IMR-90 (cell line): Measurements from ENCODE around the gene RAP1GAP2. TPM values are rescaled to one million over a fixed set of nuclear protein-coding genes. Genes with fewer than 3 reads are reported as not detected.

Source experiments
- ATAC-seq: fragments of 200-7000 bp; cut with Tn5 transposase; 2 replicates; pipeline ENCODE4 v1.9.1; 2020; ENCODE audit warnings: low read depth, mild to moderate bottlenecking, moderate library complexity
- BruUV-seq: library from RNA; stranded (reverse); fragments of 400-500 nt; replicated peaks from 2 replicates; lab custom pipeline; 2021; lab: Mats Ljungman, UMichigan
- CTCF ChIA-PET: fragments of 300-600 bp; formaldehyde crosslinking; extraction: SDS; loops from one replicate; lab custom pipeline; 2021; ENCODE audit warnings: antibody characterized with exemption; lab: Yijun Ruan, JAX
- POLR2A ChIA-PET: fragments of 300-600 bp; sonication (Branson Sonifier 250); formaldehyde crosslinking; loops from one replicate; lab custom pipeline; 2022; ENCODE audit warnings: antibody characterized with exemption; ENCODE audit not compliant: unreplicated experiment; lab: Charles Lee
- DNase-seq: peaks from one replicate; pipeline ENCODE4 v3.0.0; 2013
- H2AFZ ChIP-seq: replicated peaks from 2 replicates; pipeline ENCODE3; 2013; ENCODE audit warnings: low read length, mild to moderate bottlenecking; ENCODE audit not compliant: poor library complexity
- H2AK5ac ChIP-seq: 2 replicates; pipeline ENCODE4 v1.6.1; 2013; ENCODE audit warnings: low read depth, low read length, inconsistent platforms
- H2AK9ac ChIP-seq: replicated peaks from 2 replicates; pipeline ENCODE3; 2013; ENCODE audit warnings: mild to moderate bottlenecking, low read depth, low read length, moderate library complexity; ENCODE audit not compliant: poor library complexity
- H2BK120ac ChIP-seq: 2 replicates; pipeline ENCODE4 v1.6.1; 2013; ENCODE audit warnings: low read depth, low read length, inconsistent platforms
- H2BK15ac ChIP-seq: 3 replicates; pipeline ENCODE4 v1.6.1; 2013; ENCODE audit warnings: low read depth, low read length, inconsistent platforms
- H2BK20ac ChIP-seq: 2 replicates; pipeline ENCODE4 v1.6.1; 2013; ENCODE audit warnings: low read depth, mild to moderate bottlenecking, inconsistent platforms, low read length, moderate library complexity
- H2BK5ac ChIP-seq: 2 replicates; pipeline ENCODE4 v1.6.1; 2013; ENCODE audit warnings: mild to moderate bottlenecking, low read depth, low read length, inconsistent platforms; ENCODE audit not compliant: poor library complexity, severe bottlenecking
- H3K14ac ChIP-seq: replicated peaks from 2 replicates; pipeline ENCODE4 v1.6.1; 2013; ENCODE audit warnings: low read depth, low read length, inconsistent platforms
- H3K18ac ChIP-seq: 2 replicates; pipeline ENCODE4 v1.6.1; 2013; ENCODE audit warnings: low read depth, low read length, control low read depth
- H3K23ac ChIP-seq: 2 replicates; pipeline ENCODE4 v1.6.1; 2013; ENCODE audit warnings: low read depth, low read length, inconsistent platforms
- H3K27ac ChIP-seq: 2 replicates; pipeline ENCODE4 v1.5.1; 2013; ENCODE audit warnings: mild to moderate bottlenecking, control low read depth, low read length; ENCODE audit not compliant: insufficient read depth
- H3K27me3 ChIP-seq: 2 replicates; pipeline ENCODE4 v1.6.1; 2013; ENCODE audit warnings: low read length; ENCODE audit not compliant: control insufficient read depth, insufficient read depth
- H3K36me3 ChIP-seq: 2 replicates; pipeline ENCODE4 v1.6.1; 2013; ENCODE audit warnings: low read length, mixed read lengths; ENCODE audit not compliant: control insufficient read depth, insufficient read depth
- H3K4ac ChIP-seq: 2 replicates; pipeline ENCODE4 v1.6.1; 2013; ENCODE audit warnings: low read depth, low read length, inconsistent platforms
- H3K4me1 ChIP-seq: 2 replicates; pipeline ENCODE4 v1.6.1; 2013; ENCODE audit warnings: low read length, mixed read lengths; ENCODE audit not compliant: control insufficient read depth, insufficient read depth
- H3K4me2 ChIP-seq: 2 replicates; pipeline ENCODE4 v1.6.1; 2013; ENCODE audit warnings: low read depth, mild to moderate bottlenecking, control low read depth, low read length, moderate library complexity
- H3K4me3 ChIP-seq: 2 replicates; pipeline ENCODE4 v1.5.1; 2013; ENCODE audit warnings: low read depth, mild to moderate bottlenecking, control low read depth, low read length, moderate library complexity; ENCODE audit not compliant: insufficient read depth
- H3K56ac ChIP-seq: 2 replicates; pipeline ENCODE4 v1.6.1; 2013; ENCODE audit warnings: low read length, inconsistent platforms; ENCODE audit not compliant: insufficient read depth; ENCODE audit errors: extremely low read depth
- H3K79me1 ChIP-seq, 2 experiments: 2 replicates each; pipeline ENCODE4 v1.6.1; 2013; ENCODE audit warnings: low read length in 2 of 2, inconsistent platforms in 1 of 2, low read depth in 1 of 2
- H3K9ac ChIP-seq: 2 replicates; pipeline ENCODE4 v1.6.1; 2013; ENCODE audit warnings: low read depth, low read length, control low read depth
- H3K9me1 ChIP-seq: 2 replicates; pipeline ENCODE4 v1.6.1; 2013; ENCODE audit warnings: low read length, inconsistent platforms; ENCODE audit not compliant: insufficient read depth
- H3K9me3 ChIP-seq: 2 replicates; pipeline ENCODE4 v1.6.1; 2013; ENCODE audit warnings: low read length; ENCODE audit not compliant: control insufficient read depth, insufficient read depth
- H4K20me1 ChIP-seq: 2 replicates; pipeline ENCODE4 v1.6.1; 2013; ENCODE audit warnings: low read length, inconsistent platforms; ENCODE audit not compliant: insufficient read depth
- H4K5ac ChIP-seq: 2 replicates; pipeline ENCODE4 v1.6.1; 2013; ENCODE audit warnings: mild to moderate bottlenecking, low read depth, low read length, control low read depth
- H4K8ac ChIP-seq, 2 experiments: 2 replicates each; pipeline ENCODE4 v1.6.1; 2013; ENCODE audit warnings: low read depth in 2 of 2, low read length in 2 of 2, control low read depth in 1 of 2, inconsistent platforms in 1 of 2
- H4K91ac ChIP-seq: 2 replicates; pipeline ENCODE4 v1.6.1; 2013; ENCODE audit warnings: low read depth, low read length, inconsistent platforms; ENCODE audit not compliant: insufficient read depth
- BHLHE40 ChIP-seq: fragments of 150-350 bp; IDR thresholded peaks from 2 replicates; pipeline ENCODE4 v1.6.1; 2016; ENCODE audit warnings: mild to moderate bottlenecking, low read depth, low read length
- MAZ ChIP-seq: IDR thresholded peaks from 2 replicates; pipeline ENCODE4 v1.6.1; 2012; ENCODE audit warnings: low read depth, mild to moderate bottlenecking, low read length, improper control_type of control experiment, moderate library complexity, borderline replicate concordance
- WGBS, 2 experiments: methylation state at CpG; one replicate each; pipeline versions ENCODE4 v1.1.5 to v1.1.7; 2013; ENCODE audit warnings: missing lambda C conversion rate in 2 of 2; ENCODE audit not compliant: insufficient read length in 1 of 2; ENCODE audit errors: extremely low coverage in 2 of 2; 5-methylcytosine and 5-hydroxymethylcytosine counted together
- dilution Hi-C: fragments of 300-500 bp; cut with HindIII; formaldehyde crosslinking; loops from one replicate; pipeline ENCODE4 v1.14.3; 2018; ENCODE audit warnings: low sequenced_read_pairs; ENCODE audit not compliant: unreplicated experiment
- in situ Hi-C: fragments of 300-500 bp; cut with MboI; formaldehyde crosslinking; loops from 3 replicates; pipeline ENCODE4 v1.14.3; 2019; ENCODE audit warnings: low sequenced_read_pairs, inconsistent platforms, mixed read lengths
- intact Hi-C: fragments of 100-400 bp; cut with micrococcal nuclease; formaldehyde crosslinking; loops from 2 replicates; pipeline ENCODE4 v1.10.0; 2022
- polyA plus RNA-seq, 3 experiments: library from polyadenylated mRNA; depleted of rRNA; stranded (reverse); fragments of >200 nt; gene quantifications; 2 replicates each; pipeline ENCODE4 v1.2.3, GENCODE V29; 2012; ENCODE audit warnings: low replicate concordance in 1 of 3
- total RNA-seq: library from RNA; depleted of rRNA; stranded (reverse); fragments of >200 nt; gene quantifications from 2 replicates; pipeline ENCODE4 v1.2.3, GENCODE V29; 2012

Gene RAP1GAP2
- total and polyA plus RNA-seq, 2 of the 4 experiments (the other 2 are of a cell fraction): 5.7 to 7.5 TPM

DNA sequence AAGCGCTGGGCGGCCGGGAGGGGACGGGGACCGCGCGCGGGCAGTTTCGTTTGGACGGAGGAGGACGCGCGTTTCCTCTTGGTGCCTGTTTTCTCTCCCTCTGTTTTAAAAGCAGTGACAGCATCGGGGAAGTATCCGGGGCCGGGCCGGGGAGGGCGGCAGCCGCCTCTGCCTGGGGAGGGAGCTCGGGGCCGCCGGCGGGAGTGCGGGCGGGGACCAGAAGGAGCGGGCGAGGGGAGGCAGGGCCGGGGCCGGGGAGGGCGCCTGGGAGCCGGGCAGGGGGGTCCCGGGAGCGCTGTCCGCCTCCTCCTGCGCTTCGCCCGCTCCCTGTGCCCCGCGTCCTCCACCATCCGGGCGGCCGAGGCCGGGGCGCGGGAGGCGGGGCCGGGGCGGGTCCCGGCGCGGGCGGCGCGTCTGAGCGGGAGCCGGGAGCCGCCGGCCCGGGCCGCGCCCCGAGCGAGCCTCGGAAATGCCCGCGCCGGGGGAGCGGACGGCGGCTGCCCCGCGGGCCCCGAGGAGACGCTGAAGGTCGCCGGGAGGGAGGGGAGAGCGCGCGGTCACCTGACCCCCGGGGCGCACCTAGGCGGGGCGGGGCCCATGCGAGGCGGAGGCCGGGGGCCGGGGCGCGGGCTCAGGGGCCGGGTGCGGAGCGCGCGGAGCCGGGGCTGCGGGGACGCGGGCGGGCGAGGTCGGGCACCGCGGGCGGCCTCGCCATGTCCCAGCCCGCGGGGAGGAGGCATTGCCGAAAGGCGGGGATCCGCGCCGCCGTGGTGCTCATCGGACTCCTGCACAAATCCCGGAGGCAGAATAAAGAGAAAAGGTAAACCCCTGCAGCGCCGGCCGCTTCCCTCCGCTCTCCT is 57.3 kb downstream of the RAP1GAP2 start:
- H3K36me3 ChIP-seq: no peaks in the 10 kb centered on the region
- intact Hi-C loops (loop anchor here (5.0 kb wide), 1 partner anchor 149 kb away; no protein-coding TSS in a partner anchor), in situ Hi-C loops (loop anchor here (10.0 kb wide), 1 partner anchor 161 kb away; no protein-coding TSS in a partner anchor), dilution Hi-C loops (no loop called here)
- 1% methylated on average over 26 of the region's 119 CpGs; no CpG with 5 or more reads in 1 of the 2 experiments for WGBS, 2 experiments
- H4K8ac ChIP-seq: peak overlapping the region in 1 of 2 experiments; percentile 15; a peak in 2 of 4 replicates
- H3K23ac ChIP-seq: peak overlapping the region; percentile 18; the same call in 1 of the 2 replicates
- H2AK9ac ChIP-seq: peak overlapping the region; percentile 85
- no peak overlapping the region for H2AK5ac ChIP-seq
- ChIA-PET CTCF (no interaction called here), POLR2A (no interaction called here)
- H2BK15ac ChIP-seq: no peak overlapping the region
- no peaks in the 10 kb centered on the region for H3K9me3 ChIP-seq
- H3K14ac ChIP-seq: no peak overlapping the region
- H2AFZ ChIP-seq: peak overlapping the region; percentile 91
- no peak overlapping the region; the same call in 1 of the 2 replicates for H4K91ac ChIP-seq
- H3K4ac ChIP-seq: no peak overlapping the region
- H3K56ac ChIP-seq: 0 out of 2 replicates have a peak overlapping the region, but pooled peaks have one; percentile 28
- H2BK20ac ChIP-seq: no peak overlapping the region
- peaks cover 4% of the 10 kb centered on the region; the same call in 1 of the 2 replicates for H4K20me1 ChIP-seq
- peak overlapping the region; percentile 9; the same call in 1 of the 2 replicates for H3K27ac ChIP-seq
- peaks cover 4% of the 10 kb centered on the region; the same call in 1 of the 2 replicates for H3K9me1 ChIP-seq
- peak overlapping the region; percentile 97 for H3K4me2 ChIP-seq
- DNase-seq (peak; percentile 49), ATAC-seq (peak; percentile 79)
- peak overlapping the region; percentile 27 for H3K9ac ChIP-seq
- peak overlapping the region; percentile 22; the same call in 1 of the 2 replicates for H2BK120ac ChIP-seq
- no peak overlapping the region for H3K18ac ChIP-seq
- H4K5ac ChIP-seq: no peak overlapping the region
- no peaks in the 10 kb centered on the region; the same call in 1 of the 2 replicates for H3K27me3 ChIP-seq
- no peak overlapping the region for H2BK5ac ChIP-seq
- peaks cover 9 to 33% of the 10 kb centered on the region in 2 experiments for H3K79me1 ChIP-seq
- H3K4me3 ChIP-seq: peak overlapping the region; percentile 89
- H3K4me1 ChIP-seq: peaks cover 2% of the 10 kb centered on the region; the same call in 1 of the 2 replicates
- TF ChIP-seq MAZ (peak; percentile 35; the same call in 1 of the 2 replicates), BHLHE40 (no peak)
- BruUV-seq: no TSS peak
